ENCODE measurements around the gene AHDC1.

Gene AHDC1

DNA sequence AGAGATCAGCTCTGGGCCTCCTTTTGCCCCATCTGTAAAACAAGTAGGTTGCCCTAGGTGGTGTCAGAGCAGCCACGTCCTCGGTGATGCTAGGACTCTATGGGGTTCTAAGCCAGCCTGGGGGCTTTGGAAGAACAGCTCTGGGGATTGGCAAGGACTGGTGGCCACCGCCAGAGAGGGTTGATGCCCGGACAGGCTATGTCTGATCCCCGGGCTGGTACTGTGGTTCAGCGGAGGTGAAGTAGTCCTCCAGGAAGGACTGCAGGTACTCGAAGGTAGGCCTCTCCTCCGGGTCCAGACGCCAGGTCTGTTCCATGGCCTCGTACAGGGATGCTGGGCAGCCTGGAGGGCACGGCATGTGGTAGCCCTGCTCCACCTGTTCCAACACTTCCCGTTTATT is 8.8 kb upstream of the AHDC1 start:
- DNase-seq: no peak

DNA sequence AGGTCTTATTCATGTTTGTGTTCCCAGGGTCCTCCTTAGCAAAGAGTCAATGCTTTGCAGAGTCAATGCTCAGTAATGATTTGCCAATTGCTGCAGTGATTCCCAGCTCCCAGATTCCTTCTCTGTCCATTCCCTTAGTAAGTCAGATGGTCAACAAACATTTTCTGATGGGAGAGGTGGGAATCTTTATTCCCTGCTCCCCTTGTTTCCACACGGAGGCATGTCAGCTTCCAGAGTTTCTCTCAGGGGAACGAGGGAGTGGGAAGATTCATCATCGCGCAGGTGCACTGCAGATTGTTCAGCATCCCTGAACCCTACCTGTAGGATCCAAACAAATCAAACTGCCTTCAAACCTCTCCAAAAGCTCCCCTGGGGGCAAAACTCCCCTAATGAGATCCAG is 7.5 kb upstream of the AHDC1 start:
- no peak for DNase-seq

- no peak for DNase-seq
Measured at GRCh38 chr1:27609618-27610240, 5.8 kb upstream of the AHDC1 start.

- DNase-seq: no peak
Measured at GRCh38 chr1:27609210-27609555, 5.2 kb upstream of the AHDC1 start.

DNA sequence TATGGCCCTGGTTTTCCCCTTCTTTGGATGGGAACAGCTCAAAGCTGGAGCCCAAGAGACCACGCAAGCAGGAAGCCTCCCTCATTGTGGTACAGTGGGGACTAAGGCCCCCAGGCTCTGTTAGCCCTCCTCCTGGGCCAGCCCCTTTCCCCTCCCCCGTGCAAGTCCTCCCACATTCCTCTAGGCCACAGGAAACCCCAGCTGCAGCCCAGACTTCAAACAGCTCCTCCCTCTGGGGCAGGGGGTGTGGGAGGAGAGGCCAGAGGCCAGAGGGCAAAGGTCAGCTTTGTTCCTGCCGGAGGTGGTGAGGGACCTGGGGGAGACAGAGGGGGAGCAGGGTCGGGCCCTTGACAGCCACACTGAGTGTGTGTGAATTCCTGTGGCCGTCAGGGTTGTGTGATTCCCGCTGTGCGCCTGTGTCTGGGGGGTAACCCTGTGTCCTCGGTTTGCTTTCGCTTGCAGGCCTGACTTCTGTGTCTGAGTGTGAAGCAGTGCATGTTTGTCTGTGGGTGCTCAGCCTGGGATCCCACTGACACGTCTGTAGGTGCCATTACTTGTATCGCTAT is 3.4 kb upstream of the AHDC1 start:
- DNase-seq: no peak

- DNase-seq: no peak
Measured at GRCh38 chr1:27606708-27607238, 2.8 kb upstream of the AHDC1 start.

DNA sequence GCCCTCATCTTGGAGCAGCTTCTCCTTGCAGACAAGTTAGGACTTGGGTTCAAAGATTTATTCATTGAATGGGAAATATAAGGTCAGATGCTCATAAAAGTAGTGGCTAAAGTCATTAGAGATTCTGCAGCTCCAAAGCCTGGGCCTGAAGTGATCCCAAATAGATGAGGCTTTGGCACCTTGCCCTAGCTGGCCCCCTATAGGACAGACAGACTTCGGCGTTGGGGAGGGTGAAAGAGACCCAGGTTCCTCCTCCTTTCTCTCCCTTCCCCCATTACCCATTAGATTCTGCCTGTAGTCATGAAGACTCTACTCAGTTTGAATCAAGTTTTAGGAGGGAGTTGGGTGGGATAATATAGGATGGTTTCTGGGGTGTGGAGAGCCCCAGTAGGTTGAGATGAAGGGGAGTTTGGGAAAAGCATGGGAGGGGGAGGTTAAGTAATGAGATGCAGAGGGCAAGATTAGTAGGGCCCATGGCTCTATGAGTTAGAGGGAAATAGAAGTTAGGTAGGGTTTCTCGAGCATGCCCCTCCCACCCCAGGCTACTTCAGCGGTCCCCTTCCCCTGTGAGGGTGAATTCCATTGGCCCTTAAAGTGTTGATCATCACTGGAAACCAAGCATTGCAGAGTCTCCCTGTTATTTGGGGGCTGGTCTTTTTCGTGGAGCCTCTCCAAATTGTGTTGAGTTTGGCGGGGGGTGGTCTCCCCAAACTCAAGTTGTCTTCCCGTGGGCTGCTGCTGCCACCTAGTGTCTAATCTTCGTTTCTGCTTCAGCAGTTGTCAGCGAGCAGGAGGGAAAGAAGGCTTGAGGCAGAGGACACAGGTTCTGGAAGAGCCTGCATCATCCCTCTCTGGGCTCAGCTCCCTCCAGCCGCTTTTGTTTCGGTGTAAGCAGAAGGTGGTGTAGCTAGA is 2.1 kb upstream of the AHDC1 start:
- no peak for DNase-seq

- no peak for DNase-seq
Measured at GRCh38 chr1:27605300-27605766, 1.4 kb upstream of the AHDC1 start.

DNA sequence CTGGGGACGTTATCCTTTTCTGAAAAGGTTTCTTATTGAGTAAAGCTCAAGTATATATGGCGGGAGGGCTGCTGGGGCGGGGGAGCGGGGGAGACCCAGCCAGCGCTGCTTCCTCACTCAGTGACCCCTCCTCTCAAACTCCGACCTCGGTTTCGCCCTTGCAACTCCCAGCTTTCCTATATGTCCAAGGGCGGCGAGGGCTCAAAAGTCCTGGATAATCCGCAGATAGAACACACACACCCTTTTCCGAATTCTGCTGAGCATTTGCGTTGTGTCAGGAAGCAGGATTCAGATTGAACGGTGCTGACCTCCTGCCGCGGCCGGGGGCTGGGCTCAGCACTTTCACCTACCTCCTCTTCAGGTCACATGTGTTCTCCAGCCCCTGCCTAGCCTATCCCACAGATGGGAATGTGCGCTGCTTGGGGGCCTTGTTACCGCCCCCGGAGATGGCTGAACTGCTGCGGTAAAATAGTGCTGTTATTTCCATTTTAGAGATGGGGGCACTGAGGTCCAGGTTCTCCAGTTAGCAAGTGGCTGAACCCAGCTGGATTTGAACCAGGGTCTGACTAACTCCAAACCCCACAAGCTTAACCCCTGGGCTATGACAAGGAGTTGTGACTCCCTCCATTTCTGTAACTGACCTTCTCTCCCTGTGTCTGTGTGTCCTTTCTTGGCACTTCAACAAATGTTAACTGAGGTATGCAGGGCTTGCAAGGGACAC is 795 bp upstream of the AHDC1 start:
- no peak for DNase-seq

DNA sequence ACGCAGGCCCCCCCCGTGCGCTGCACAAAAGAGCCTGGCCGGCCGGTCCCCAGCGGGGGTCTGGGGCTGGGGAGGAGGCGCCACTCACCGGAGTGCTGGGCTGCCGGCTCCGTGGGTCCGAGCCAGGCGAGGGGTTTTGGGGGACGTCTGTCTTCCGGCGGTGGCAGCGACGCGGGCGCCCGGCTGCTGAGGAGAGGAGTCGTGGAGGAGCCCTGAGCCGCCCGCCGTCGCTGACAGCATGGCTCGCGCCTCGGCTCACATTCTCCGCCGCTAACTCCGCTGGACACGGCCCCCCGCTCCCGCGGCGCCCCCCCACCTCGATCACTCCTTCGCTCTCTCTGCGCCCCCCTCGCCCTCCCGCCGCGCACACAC is 649 bp downstream of the AHDC1 start:
- DNase-seq: peak; percentile 41

GRCh38 chr1:27602462-27603308 is 1.3 kb downstream of the AHDC1 start:
- peak; percentile 41 for DNase-seq

- DNase-seq: no peak
Measured at GRCh38 chr1:27601771-27602461, 2.0 kb downstream of the AHDC1 start.

DNA sequence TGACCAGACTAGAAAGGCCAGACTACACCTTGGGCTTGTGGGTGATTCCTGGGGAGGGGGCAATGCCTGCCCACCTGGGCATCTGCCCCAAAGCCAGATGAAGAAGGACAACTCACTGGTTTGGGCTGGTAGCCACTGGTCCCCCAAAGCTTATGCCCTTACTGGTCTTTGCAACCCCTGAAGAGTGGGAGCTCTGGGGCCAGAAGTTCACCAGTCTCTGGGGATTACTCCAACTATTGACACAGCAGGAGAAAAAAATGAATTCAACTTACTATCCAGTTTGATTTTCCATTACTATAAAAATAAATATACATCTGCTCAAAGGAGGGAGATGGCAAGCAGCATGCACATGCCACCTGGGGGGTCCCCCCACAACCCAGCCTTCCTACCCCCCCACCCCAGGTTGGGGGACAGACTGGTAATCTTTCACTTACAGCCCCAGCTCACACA is 2.6 kb downstream of the AHDC1 start:
- no peak for DNase-seq

DNA sequence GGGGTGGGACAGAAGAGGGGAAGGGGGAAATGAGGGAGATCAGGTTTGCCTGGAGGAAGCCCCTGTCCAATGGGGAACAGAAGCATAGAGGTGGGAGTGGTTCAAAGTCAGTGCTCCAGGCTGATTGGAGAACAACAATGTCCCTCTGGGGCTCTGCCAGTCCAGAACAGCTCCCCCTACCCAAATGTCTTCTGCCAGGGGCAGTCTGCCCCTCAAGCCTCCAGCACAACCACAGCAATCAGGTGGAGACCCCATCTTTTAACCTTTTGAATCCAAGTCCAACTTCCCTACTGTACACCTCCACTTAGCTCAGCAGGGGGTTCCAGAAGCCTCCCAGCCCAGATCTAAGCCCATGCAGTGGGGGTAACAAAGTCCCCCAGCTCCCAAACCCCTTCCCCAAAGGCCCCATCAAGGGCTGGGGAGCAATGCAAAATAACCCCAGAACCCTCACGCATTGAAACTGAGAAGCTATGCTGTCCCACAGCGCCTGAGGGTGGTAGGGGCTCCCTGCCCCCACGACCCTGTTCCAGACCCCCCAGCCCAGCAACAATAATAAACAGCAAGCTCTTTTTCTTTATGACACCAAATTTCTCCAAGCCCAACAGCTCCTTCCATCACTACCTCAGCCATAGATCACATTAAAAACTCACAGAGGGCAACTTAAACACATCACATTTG is 3.3 kb downstream of the AHDC1 start:
- no peak for DNase-seq

DNA sequence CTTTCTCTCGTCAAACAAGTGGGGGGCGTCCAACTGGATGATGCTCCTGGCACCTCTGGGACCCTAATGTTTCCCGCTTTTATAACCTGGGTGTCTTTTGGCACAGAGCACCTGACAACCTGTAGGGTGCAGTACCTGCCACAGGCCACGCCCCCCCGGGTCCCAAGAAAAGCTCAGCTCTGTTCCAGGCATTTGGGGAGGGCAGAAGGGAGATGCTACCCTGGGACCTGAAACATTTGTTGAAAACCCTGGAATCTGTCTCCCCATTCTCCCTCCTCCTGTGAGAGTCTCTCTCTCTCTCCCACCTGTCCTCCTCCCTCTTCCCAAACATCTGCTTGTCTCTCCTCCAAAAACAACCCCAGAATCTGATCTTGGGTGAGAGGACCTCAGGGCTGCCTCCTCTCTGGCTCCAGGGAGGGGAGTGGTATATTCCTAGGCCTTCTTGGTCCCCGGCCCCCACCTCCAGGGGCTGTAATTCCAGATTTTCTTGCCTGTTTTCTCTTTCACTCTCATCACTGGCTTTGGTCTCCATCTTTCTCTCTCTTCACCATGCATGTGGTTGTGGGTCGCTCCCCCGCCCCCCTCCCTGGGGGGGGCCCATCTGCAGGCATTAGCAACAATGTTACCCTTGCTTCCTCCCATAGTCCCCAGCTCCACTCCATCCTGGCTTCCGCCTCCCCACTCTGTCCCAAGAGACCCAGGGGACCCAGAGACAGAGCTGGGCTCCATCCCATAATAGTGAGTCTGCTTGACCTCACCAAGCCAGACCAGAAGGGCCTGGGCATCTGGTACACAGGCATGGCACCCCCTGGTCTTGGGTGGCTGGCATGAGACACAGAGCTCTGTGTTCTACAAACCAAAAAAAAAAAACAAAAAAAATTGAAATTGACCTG is 4.1 kb downstream of the AHDC1 start:
- DNase-seq: no peak

DNA sequence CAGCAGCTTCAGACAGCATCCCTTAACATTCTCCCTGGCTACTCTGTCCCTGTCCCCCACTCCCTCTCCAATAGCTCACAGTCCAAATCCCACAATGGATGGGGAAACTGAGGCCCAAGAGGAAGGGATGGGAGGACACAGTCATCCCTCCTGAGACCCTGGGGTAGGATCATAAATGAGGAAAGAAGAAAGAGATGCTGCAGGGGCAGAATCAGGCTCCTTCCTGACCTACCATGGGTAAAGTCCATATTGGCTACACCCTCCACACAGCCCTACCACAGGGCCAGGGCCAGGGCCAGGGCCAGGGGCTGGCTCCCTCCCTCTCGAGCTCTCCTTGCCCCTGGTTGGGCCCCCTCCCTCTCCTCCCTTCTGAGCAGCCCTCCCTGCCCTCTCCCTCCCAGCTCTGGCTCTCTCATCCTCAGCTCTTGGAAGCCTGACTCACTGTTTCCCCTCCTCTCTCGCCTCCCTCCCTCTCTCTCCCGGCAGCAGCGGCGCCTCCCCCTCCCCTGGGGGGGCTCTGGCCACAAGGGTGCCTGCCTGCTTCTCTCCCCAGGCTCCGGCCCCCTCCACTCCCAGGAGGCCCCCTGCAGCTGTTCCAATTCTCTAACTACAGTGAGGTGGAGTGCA is 4.9 kb downstream of the AHDC1 start:
- DNase-seq: no peak

GRCh38 chr1:27598295-27598687 is 5.7 kb downstream of the AHDC1 start:
- DNase-seq: no peak

GRCh38 chr1:27597516-27598294 is 6.2 kb downstream of the AHDC1 start:
- no peak for DNase-seq

All from activated gamma-delta T cell (primary cell).